LNCaP clone FGC (cell line): ENCODE data around the gene LRRC4C.

Experiments
- DNase-seq: peaks from one replicate; pipeline ENCODE4 v3.0.0-alpha.2; 2011; ENCODE audit warnings: low read depth
- H3K4me3 ChIP-seq: 2 replicates; pipeline ENCODE4 v1.5.1; 2011; ENCODE audit warnings: mild to moderate bottlenecking, low read depth, low read length, control low read depth
- CTCF ChIP-seq: IDR thresholded peaks from 2 replicates; pipeline ENCODE4 v1.5.1; 2012; ENCODE audit warnings: mild to moderate bottlenecking; ENCODE audit not compliant: control insufficient read depth, insufficient read depth; ENCODE audit errors: extremely low read depth

Gene LRRC4C

GRCh38 chr11:40513281-40513680 is 946.2 kb downstream of the LRRC4C start:
- no peak for TF ChIP-seq CTCF
- no peak overlapping the region for H3K4me3 ChIP-seq
- DNase-seq: no peak

GRCh38 chr11:40508303-40508702 is 951.1 kb downstream of the LRRC4C start:
- no peak for DNase-seq
- no peak overlapping the region for H3K4me3 ChIP-seq
- no peak for TF ChIP-seq CTCF

GRCh38 chr11:40506226-40506625 is 953.2 kb downstream of the LRRC4C start:
- DNase-seq: no peak
- TF ChIP-seq CTCF: no peak
- no peak overlapping the region for H3K4me3 ChIP-seq

DNA sequence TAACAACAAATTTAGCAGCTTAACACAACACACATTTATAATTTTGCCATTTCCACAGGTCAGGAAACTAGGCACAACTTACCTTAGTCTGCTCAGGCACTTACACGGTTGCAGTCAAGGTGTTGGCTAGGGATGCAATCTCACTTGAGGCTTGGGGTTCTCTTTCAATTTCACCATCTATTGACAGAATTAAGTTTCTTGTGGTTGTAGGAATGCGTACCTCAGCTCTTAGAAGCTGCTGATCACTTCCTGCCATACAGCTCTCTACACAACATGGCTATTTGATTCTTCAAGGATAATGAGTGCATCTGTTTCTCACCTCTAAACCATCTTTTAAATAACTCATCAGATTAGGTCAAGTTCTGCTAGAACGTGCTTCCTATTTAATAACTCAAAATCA is 968.1 kb downstream of the LRRC4C start:
- no peak for TF ChIP-seq CTCF
- DNase-seq: no peak
- no peak overlapping the region for H3K4me3 ChIP-seq

GRCh38 chr11:40467771-40468170 is 991.7 kb downstream of the LRRC4C start:
- DNase-seq: no peak
- H3K4me3 ChIP-seq: no peak overlapping the region
- TF ChIP-seq CTCF: no peak

DNA sequence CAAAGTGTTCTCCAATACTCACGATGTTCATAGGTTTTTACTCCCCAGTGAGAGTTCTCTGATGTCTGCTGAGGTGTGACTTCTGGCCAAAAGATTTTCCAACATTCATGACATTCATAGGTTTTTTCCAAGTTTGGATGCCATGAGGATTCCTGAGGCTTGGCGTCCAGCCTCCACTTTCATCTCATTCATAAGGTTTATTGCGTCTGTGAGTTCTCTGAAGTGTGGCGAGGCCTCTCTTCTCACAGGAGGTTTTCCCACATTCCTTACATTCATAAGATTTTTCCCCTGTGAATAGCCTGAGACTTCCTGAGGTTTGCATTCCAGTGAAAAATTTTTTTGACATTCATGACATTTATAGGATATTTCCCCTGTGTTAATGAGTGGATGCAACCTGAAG is 1014.1 kb downstream of the LRRC4C start:
- no peak overlapping the region for H3K4me3 ChIP-seq
- no peak for DNase-seq
- no peak for TF ChIP-seq CTCF

GRCh38 chr11:40444151-40444550 is 1015.3 kb downstream of the LRRC4C start:
- H3K4me3 ChIP-seq: no peak overlapping the region
- TF ChIP-seq CTCF: no peak
- DNase-seq: no peak
